Activated T-cell treated with anti-CD3 and anti-CD28 coated beads, Interleukin-2, amount 50 U/mL, for 4 hours (primary cell): ENCODE measurements around the gene CNTNAP2. TPM values are rescaled to one million over a fixed set of nuclear protein-coding genes. Genes with fewer than 3 reads are reported as not detected.
"Not testable (repeated sequence)": the region's sequence is repeated elsewhere in the genome, so short reads cannot be mapped to it uniquely, and the experiment has no call there.

Source experiments
- ATAC-seq, 2 donors: fragments of 200-7000 bp; cut with Tn5 transposase; one replicate each; pipeline ENCODE4 v1.10.0; 2021
- DNase-seq: peaks from one replicate; pipeline ENCODE4 v3.0.0-alpha.2; 2020
- H3K27me3 Mint-ChIP-seq: one replicate; pipeline ENCODE4 v1.8.0; 2021; ENCODE audit warnings: low read depth, mixed read lengths
- H3K36me3 Mint-ChIP-seq: one replicate; pipeline ENCODE4 v1.8.0; 2022; ENCODE audit warnings: mixed read lengths; ENCODE audit not compliant: insufficient read depth
- H3K4me1 Mint-ChIP-seq: one replicate; pipeline ENCODE4 v1.8.0; 2021; ENCODE audit warnings: low read depth, mixed read lengths
- H3K4me3 Mint-ChIP-seq: one replicate; pipeline ENCODE4 v1.8.0; 2021; ENCODE audit warnings: mild to moderate bottlenecking, moderate library complexity, mixed read lengths
- H3K9me3 Mint-ChIP-seq: one replicate; pipeline ENCODE4 v1.8.0; 2021; ENCODE audit warnings: mixed read lengths
- total RNA-seq, 3 donors: library from RNA; stranded (reverse); gene quantifications; one replicate each; pipeline ENCODE4 v1.2.1, GENCODE V29; 2021

Gene CNTNAP2
- total RNA-seq, 3 donors from 2014 or later = not detected

GRCh38 chr7:147569116-147569913, 1452.7 kb downstream of the CNTNAP2 start:
- Mint-ChIP-seq H3K4me3 (no peak overlapping the region), H3K27me3 (no peaks in the 10 kb centered on the region), H3K9me3 (peaks cover 17% of the 10 kb centered on the region), H3K36me3 (no peaks in the 10 kb centered on the region), H3K4me1 (no peaks in the 10 kb centered on the region)
- ATAC-seq (no peak), DNase-seq (no peak)

GRCh38 chr7:147570390-147570789, 1453.8 kb downstream of the CNTNAP2 start:
- Mint-ChIP-seq H3K4me3 (no peak overlapping the region), H3K4me1 (no peaks in the 10 kb centered on the region), H3K27me3 (no peaks in the 10 kb centered on the region), H3K36me3 (no peaks in the 10 kb centered on the region), H3K9me3 (peaks cover 16% of the 10 kb centered on the region)
- DNase-seq = no peak
- ATAC-seq = no peak

GRCh38 chr7:147571436-147572185, 1455.0 kb downstream of the CNTNAP2 start:
- DNase-seq (no peak), ATAC-seq (no peak)
- no peak overlapping the region for H3K4me3 Mint-ChIP-seq
- H3K27me3 Mint-ChIP-seq = no peaks in the 10 kb centered on the region
- H3K4me1 Mint-ChIP-seq = no peaks in the 10 kb centered on the region
- H3K9me3 Mint-ChIP-seq = peaks cover 12% of the 10 kb centered on the region
- H3K36me3 Mint-ChIP-seq = no peaks in the 10 kb centered on the region

- H3K4me3 Mint-ChIP-seq = no peak overlapping the region
- ATAC-seq = no peak
These were observed 1461.6 kb downstream of the CNTNAP2 start for GRCh38 chr7:147578196-147578595.

GRCh38 chr7:147579148-147579547, 1462.5 kb downstream of the CNTNAP2 start:
- no peak for DNase-seq
- H3K4me3 Mint-ChIP-seq = no peak overlapping the region
- no peaks in the 10 kb centered on the region for H3K27me3 Mint-ChIP-seq
- peaks cover 4% of the 10 kb centered on the region for H3K9me3 Mint-ChIP-seq
- H3K4me1 Mint-ChIP-seq = no peaks in the 10 kb centered on the region
- no peaks in the 10 kb centered on the region for H3K36me3 Mint-ChIP-seq
- no peak for ATAC-seq

More at GRCh38 chr7:147578196-147578595, 1461.6 kb downstream of the CNTNAP2 start:
- H3K4me1 Mint-ChIP-seq = no peaks in the 10 kb centered on the region
- H3K9me3 Mint-ChIP-seq = peaks cover 4% of the 10 kb centered on the region
- DNase-seq = no peak
- no peaks in the 10 kb centered on the region for H3K36me3 Mint-ChIP-seq
- no peaks in the 10 kb centered on the region for H3K27me3 Mint-ChIP-seq

- DNase-seq = no peak
- no peak for ATAC-seq
- Mint-ChIP-seq H3K9me3 (peaks cover 4% of the 10 kb centered on the region), H3K4me1 (no peaks in the 10 kb centered on the region), H3K36me3 (no peaks in the 10 kb centered on the region), H3K4me3 (no peak overlapping the region), H3K27me3 (no peaks in the 10 kb centered on the region)
These were observed 1468.2 kb downstream of the CNTNAP2 start for GRCh38 chr7:147584771-147585193.

- Mint-ChIP-seq H3K36me3 (no peaks in the 10 kb centered on the region), H3K9me3 (peaks cover 4% of the 10 kb centered on the region), H3K4me1 (no peaks in the 10 kb centered on the region), H3K4me3 (no peak overlapping the region), H3K27me3 (no peaks in the 10 kb centered on the region)
- DNase-seq (no peak), ATAC-seq (no peak)
These were observed 1469.5 kb downstream of the CNTNAP2 start for GRCh38 chr7:147586110-147586509.

GRCh38 chr7:147586526-147586925, 1469.9 kb downstream of the CNTNAP2 start:
- Mint-ChIP-seq H3K4me3 (no peak overlapping the region), H3K9me3 (peaks cover 4% of the 10 kb centered on the region), H3K4me1 (no peaks in the 10 kb centered on the region), H3K36me3 (no peaks in the 10 kb centered on the region), H3K27me3 (no peaks in the 10 kb centered on the region)
- DNase-seq = no peak
- no peak for ATAC-seq

GRCh38 chr7:147593271-147594057, 1476.9 kb downstream of the CNTNAP2 start:
- Mint-ChIP-seq H3K4me1 (no peaks in the 10 kb centered on the region), H3K36me3 (peaks cover 1% of the 10 kb centered on the region), H3K27me3 (no peaks in the 10 kb centered on the region), H3K9me3 (peaks cover 18% of the 10 kb centered on the region), H3K4me3 (no peak overlapping the region)
- no peak for DNase-seq
- no peak for ATAC-seq

GRCh38 chr7:147595042-147595441, 1478.4 kb downstream of the CNTNAP2 start:
- Mint-ChIP-seq H3K4me1 (no peaks in the 10 kb centered on the region), H3K36me3 (peaks cover 1% of the 10 kb centered on the region), H3K27me3 (no peaks in the 10 kb centered on the region), H3K4me3 (no peak overlapping the region), H3K9me3 (peaks cover 17% of the 10 kb centered on the region)
- no peak for ATAC-seq
- no peak for DNase-seq

- not testable (repeated sequence) for H3K4me1 Mint-ChIP-seq, ATAC-seq, DNase-seq, H3K4me3 Mint-ChIP-seq, H3K36me3 Mint-ChIP-seq, H3K27me3 Mint-ChIP-seq
- H3K9me3 Mint-ChIP-seq = peaks cover 23% of the 10 kb centered on the region
These were observed 1482.1 kb downstream of the CNTNAP2 start for GRCh38 chr7:147598687-147599086.

- no peak for DNase-seq
- H3K36me3 Mint-ChIP-seq = no peaks in the 10 kb centered on the region
- H3K9me3 Mint-ChIP-seq = peaks cover 18% of the 10 kb centered on the region
- ATAC-seq = no peak
- H3K4me1 Mint-ChIP-seq = no peaks in the 10 kb centered on the region
- no peak overlapping the region for H3K4me3 Mint-ChIP-seq
- no peaks in the 10 kb centered on the region for H3K27me3 Mint-ChIP-seq
These were observed 1488.7 kb downstream of the CNTNAP2 start for GRCh38 chr7:147605323-147605722.

GRCh38 chr7:147607157-147607800, 1490.7 kb downstream of the CNTNAP2 start:
- Mint-ChIP-seq H3K4me1 (no peaks in the 10 kb centered on the region), H3K27me3 (no peaks in the 10 kb centered on the region), H3K9me3 (peaks cover 12% of the 10 kb centered on the region), H3K36me3 (no peaks in the 10 kb centered on the region), H3K4me3 (no peak overlapping the region)
- DNase-seq (no peak), ATAC-seq (no peak)

- no peaks in the 10 kb centered on the region for H3K36me3 Mint-ChIP-seq
These were observed 1494.8 kb downstream of the CNTNAP2 start for GRCh38 chr7:147611431-147611830.

More at GRCh38 chr7:147611431-147611830, 1494.8 kb downstream of the CNTNAP2 start:
- H3K4me1 Mint-ChIP-seq = no peaks in the 10 kb centered on the region
- DNase-seq (no peak), ATAC-seq (no peak)
- no peaks in the 10 kb centered on the region for H3K27me3 Mint-ChIP-seq
- no peak overlapping the region for H3K4me3 Mint-ChIP-seq
- peaks cover 8% of the 10 kb centered on the region for H3K9me3 Mint-ChIP-seq
